Endothelial cell of hepatic sinusoid (primary cell): ENCODE measurements around the gene TSPYL1.
"Not testable (repeated sequence)": the region's sequence is repeated elsewhere in the genome, so short reads cannot be mapped to it uniquely, and the experiment has no call there.

ENCODE experiments used
- in situ Hi-C: cut with HindIII; loops from 2 replicates; pipeline ENCODE4 v1.10.0; 2017; ENCODE audit warnings: low sequenced_read_pairs

Gene TSPYL1

GRCh38 chr6:116279232-116280160 is at the start of gene TSPYL1:
TSPYL1 (minus strand) TSS chr6:116279930; CDS start chr6:116279830, 100 bp downstream.
- in situ Hi-C loops: no loop called here

GRCh38 chr6:116329156-116329555 is 49.4 kb upstream of the TSPYL1 start:
- in situ Hi-C loops: no loop called here

- in situ Hi-C loops: no loop called here
These were observed 48.8 kb upstream of the TSPYL1 start for GRCh38 chr6:116328528-116328903.

- in situ Hi-C loops: no loop called here
These were observed 48.2 kb upstream of the TSPYL1 start for GRCh38 chr6:116327803-116328527.

- in situ Hi-C loops: no loop called here
These were observed 47.3 kb upstream of the TSPYL1 start for GRCh38 chr6:116326996-116327395.

- in situ Hi-C loops: no loop called here
These were observed 46.5 kb upstream of the TSPYL1 start for GRCh38 chr6:116326181-116326671.

- in situ Hi-C loops: not testable (repeated sequence)
These were observed 46.0 kb upstream of the TSPYL1 start for GRCh38 chr6:116325634-116326132.

GRCh38 chr6:116323863-116324262 is 44.1 kb upstream of the TSPYL1 start:
- in situ Hi-C loops: no loop called here

GRCh38 chr6:116321933-116322332 is 42.2 kb upstream of the TSPYL1 start:
- in situ Hi-C loops: not testable (repeated sequence)

GRCh38 chr6:116316772-116317467 is 37.2 kb upstream of the TSPYL1 start:
- in situ Hi-C loops: no loop called here

- in situ Hi-C loops: no loop called here
These were observed 35.1 kb upstream of the TSPYL1 start for GRCh38 chr6:116314878-116315277.

GRCh38 chr6:116314218-116314617 is 34.5 kb upstream of the TSPYL1 start:
- in situ Hi-C loops: no loop called here

GRCh38 chr6:116313101-116313776 is 33.5 kb upstream of the TSPYL1 start:
- in situ Hi-C loops: no loop called here

GRCh38 chr6:116309657-116310056 is 29.9 kb upstream of the TSPYL1 start:
- in situ Hi-C loops: no loop called here

- in situ Hi-C loops: no loop called here
These were observed 29.3 kb upstream of the TSPYL1 start for GRCh38 chr6:116309001-116309400.

- in situ Hi-C loops: no loop called here
These were observed 27.9 kb upstream of the TSPYL1 start for GRCh38 chr6:116307633-116308032.

- in situ Hi-C loops: no loop called here
These were observed 27.3 kb upstream of the TSPYL1 start for GRCh38 chr6:116307001-116307400.

- in situ Hi-C loops: no loop called here
These were observed 24.9 kb upstream of the TSPYL1 start for GRCh38 chr6:116304538-116305097.

- in situ Hi-C loops: no loop called here
These were observed 21.4 kb upstream of the TSPYL1 start for GRCh38 chr6:116301104-116301503.

GRCh38 chr6:116300566-116300965 is 20.8 kb upstream of the TSPYL1 start:
- in situ Hi-C loops: no loop called here
